Right atrium auricular region (tissue), 2 donors: ENCODE results near the gene PGM3. TPM values are rescaled to one million over a fixed set of nuclear protein-coding genes. Genes with fewer than 3 reads are reported as not detected.
"Not testable (repeated sequence)": the region's sequence is repeated elsewhere in the genome, so short reads cannot be mapped to it uniquely, and the experiment has no call there.

ENCODE experiments used
- DNase-seq: peaks from one replicate; pipeline ENCODE4 v3.0.0-alpha.2; 2019; ENCODE audit warnings: low spot score
- H3K27ac ChIP-seq, 2 donors: fragments of 200-600 bp; sonication (generic); 1 replicate in 1 of 2; 2 replicates in 1 of 2; pipeline ENCODE4 v1.5.1; 2016 to 2019
- H3K27me3 ChIP-seq, 2 donors: fragments of 200-600 bp; sonication (generic); one replicate each; pipeline versions ENCODE4 v1.5.1 to v1.6.0; 2017 to 2019
- H3K36me3 ChIP-seq: fragments of 200-600 bp; sonication (generic); one replicate; pipeline ENCODE4 v1.5.1; 2016
- H3K4me1 ChIP-seq, 2 donors: fragments of 200-600 bp; sonication (generic); one replicate each; pipeline versions ENCODE4 v1.5.1 to v1.6.0; 2017 to 2019
- H3K4me3 ChIP-seq, 2 donors: fragments of 200-600 bp; sonication (generic); 1 replicate in 1 of 2; 2 replicates in 1 of 2; pipeline ENCODE4 v1.5.1; 2017 to 2019; ENCODE audit warnings: mild to moderate bottlenecking in 1 of 2, moderate library complexity in 1 of 2
- H3K9me3 ChIP-seq, 2 donors: fragments of 200-600 bp; sonication (generic); one replicate each; pipeline ENCODE4 v1.5.1; 2019
- total RNA-seq, 2 donors: library from RNA; depleted of rRNA; stranded (reverse); fragments of >200 nt; gene quantifications; one replicate each; pipeline ENCODE4 v1.1.0, GENCODE V29; 2016
- TF ChIP-seq, protein P1 (sequence below), 2 donors: fragments of 200-600 bp; sonication (generic); IDR thresholded peaks; one replicate each; pipeline ENCODE4 v1.5.1; 2019; ENCODE audit warnings: antibody characterized with exemption in 2 of 2

The PGM3 gene
- total RNA-seq, 2 donors from 2014 or later, result 7.3 to 12.7 TPM

GRCh38 chr6:83199863-83200225 is 6.8 kb upstream of the PGM3 start:
- Histone ChIP-seq H3K4me1 (no peaks in the 10 kb centered on the region), H3K36me3 (peaks cover 13% of the 10 kb centered on the region), H3K27ac (no peak overlapping the region), H3K4me3 (no peak overlapping the region), H3K9me3 (no peaks in the 10 kb centered on the region), H3K27me3 (no peaks in the 10 kb centered on the region)
- TF ChIP-seq, protein P1, sequence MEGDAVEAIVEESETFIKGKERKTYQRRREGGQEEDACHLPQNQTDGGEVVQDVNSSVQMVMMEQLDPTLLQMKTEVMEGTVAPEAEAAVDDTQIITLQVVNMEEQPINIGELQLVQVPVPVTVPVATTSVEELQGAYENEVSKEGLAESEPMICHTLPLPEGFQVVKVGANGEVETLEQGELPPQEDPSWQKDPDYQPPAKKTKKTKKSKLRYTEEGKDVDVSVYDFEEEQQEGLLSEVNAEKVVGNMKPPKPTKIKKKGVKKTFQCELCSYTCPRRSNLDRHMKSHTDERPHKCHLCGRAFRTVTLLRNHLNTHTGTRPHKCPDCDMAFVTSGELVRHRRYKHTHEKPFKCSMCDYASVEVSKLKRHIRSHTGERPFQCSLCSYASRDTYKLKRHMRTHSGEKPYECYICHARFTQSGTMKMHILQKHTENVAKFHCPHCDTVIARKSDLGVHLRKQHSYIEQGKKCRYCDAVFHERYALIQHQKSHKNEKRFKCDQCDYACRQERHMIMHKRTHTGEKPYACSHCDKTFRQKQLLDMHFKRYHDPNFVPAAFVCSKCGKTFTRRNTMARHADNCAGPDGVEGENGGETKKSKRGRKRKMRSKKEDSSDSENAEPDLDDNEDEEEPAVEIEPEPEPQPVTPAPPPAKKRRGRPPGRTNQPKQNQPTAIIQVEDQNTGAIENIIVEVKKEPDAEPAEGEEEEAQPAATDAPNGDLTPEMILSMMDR (IDR thresholded peaks at IDR 0.05), result no peak
- DNase-seq, result no peak

- Histone ChIP-seq H3K27me3 (no peaks in the 10 kb centered on the region), H3K4me3 (no peak overlapping the region), H3K27ac (no peak overlapping the region), H3K4me1 (peaks cover 0 to 3% of the 10 kb centered on the region in 2 donors), H3K36me3 (peaks cover 13% of the 10 kb centered on the region), H3K9me3 (no peaks in the 10 kb centered on the region)
- DNase-seq, result no peak
- TF ChIP-seq, protein P1 (IDR thresholded peaks at IDR 0.05), result no peak
Observed at GRCh38 chr6:83199173-83199862, 6.3 kb upstream of the PGM3 start.

- no peaks in the 10 kb centered on the region for H3K9me3 ChIP-seq
Observed at GRCh38 chr6:83198486-83199172, 5.6 kb upstream of the PGM3 start.

DNA sequence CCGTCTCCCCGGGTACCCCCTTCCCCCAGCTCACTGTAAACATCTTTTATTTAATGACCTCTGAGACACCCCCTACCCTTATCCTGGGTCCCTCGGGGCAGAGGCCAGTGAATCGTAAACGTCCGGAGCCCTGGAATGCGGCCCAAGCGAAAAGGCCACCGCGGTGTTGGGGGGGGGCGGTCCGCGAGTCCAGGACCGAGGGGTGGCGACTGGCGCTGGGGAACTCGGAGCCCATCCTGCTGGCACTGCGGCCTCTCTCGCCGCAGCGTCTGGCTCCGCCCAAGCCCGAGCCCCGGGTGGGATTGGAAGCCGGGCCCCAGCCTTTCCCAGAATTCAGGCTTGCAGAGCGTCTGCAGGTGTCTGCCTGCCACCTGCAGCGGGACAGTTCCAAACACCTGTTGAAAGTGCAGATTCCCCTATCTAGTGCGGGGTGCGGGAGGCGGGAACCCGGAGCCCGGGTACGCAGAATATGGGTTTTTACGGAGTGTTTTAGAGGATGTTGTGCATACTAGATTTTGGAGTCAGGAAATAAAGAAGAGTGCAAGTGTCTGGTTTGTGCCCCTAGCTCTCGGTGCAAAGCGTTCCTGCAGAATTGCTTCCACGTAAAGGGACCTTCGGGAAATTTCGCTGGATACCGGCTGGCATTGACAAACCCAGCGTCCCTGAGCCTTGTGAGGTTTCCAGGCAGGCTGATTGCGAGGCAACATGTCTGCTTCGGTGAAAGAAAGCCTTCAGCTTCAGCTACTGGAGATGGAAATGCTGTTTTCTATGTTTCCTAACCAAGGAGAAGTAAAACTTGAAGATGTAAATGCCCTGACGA is 892 bp upstream of the PGM3 start:
- no peak for DNase-seq
- Histone ChIP-seq H3K4me1 (peaks cover 0 to 16% of the 10 kb centered on the region in 2 donors), H3K27me3 (no peaks in the 10 kb centered on the region)

More at GRCh38 chr6:83198486-83199172, 5.6 kb upstream of the PGM3 start:
- DNase-seq, result no peak
- Histone ChIP-seq H3K4me3 (no peak overlapping the region), H3K4me1 (peaks cover 0 to 8% of the 10 kb centered on the region in 2 donors), H3K27me3 (no peaks in the 10 kb centered on the region), H3K27ac (no peak overlapping the region), H3K36me3 (peaks cover 13% of the 10 kb centered on the region)
- TF ChIP-seq, protein P1 (IDR thresholded peaks at IDR 0.05), result no peak

DNA sequence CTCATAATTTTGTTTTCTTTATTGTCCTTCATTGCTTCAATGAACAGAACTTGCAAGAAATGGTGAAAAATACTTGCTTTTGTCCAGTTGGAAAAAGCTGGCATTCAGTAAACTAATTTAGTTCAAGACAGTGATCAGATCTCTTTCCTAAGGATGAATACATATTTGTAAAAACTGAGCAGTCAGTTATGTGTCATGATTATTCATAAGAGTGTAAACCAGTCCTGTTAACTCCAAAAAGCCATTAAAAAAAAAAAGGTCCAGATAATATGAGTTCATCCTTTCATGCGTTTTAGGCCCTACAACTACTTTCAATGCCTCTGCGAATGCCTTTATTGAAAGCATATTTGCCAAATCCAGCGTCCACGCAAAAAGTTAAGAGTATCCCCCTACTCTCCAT is 609 bp downstream of the PGM3 start:
- Histone ChIP-seq H3K4me3 (peak overlapping the region; percentile 94 to 100), H3K27ac (peak overlapping the region; percentile 91 to 93), H3K9me3 (no peaks in the 10 kb centered on the region), H3K27me3 (no peaks in the 10 kb centered on the region), H3K4me1 (peaks cover 0 to 16% of the 10 kb centered on the region in 2 donors), H3K36me3 (peaks cover 20% of the 10 kb centered on the region)
- TF ChIP-seq, protein P1 (IDR thresholded peaks at IDR 0.05), result no peak
- no peak for DNase-seq

More for the DNA sequence above, 892 bp upstream of the PGM3 start:
- Histone ChIP-seq H3K27ac (peak overlapping the region; percentile 91 to 93), H3K4me3 (peak overlapping the region; percentile 94 to 100), H3K9me3 (no peaks in the 10 kb centered on the region), H3K36me3 (peaks cover 13% of the 10 kb centered on the region)
- TF ChIP-seq, protein P1 (IDR thresholded peaks at IDR 0.05), result no peak

GRCh38 chr6:83191974-83192373 is 1.1 kb downstream of the PGM3 start:
- Histone ChIP-seq H3K4me1 (peaks cover 0 to 16% of the 10 kb centered on the region in 2 donors), H3K27ac (peak overlapping the region in 1 of 2 donors; percentile 91), H3K36me3 (peaks cover 16% of the 10 kb centered on the region), H3K4me3 (peak overlapping the region; percentile 94 to 100)
- H3K9me3 ChIP-seq, H3K27me3 ChIP-seq, DNase-seq: not testable (repeated sequence)
